ENCODE measurements around the gene CTIF.

CTIF gene

GRCh38 chr18:48616484-48617255 is 77.8 kb downstream of the CTIF start:
- no peak overlapping the region for H3K27ac ChIP-seq
- TF ChIP-seq ZFX (IDR thresholded peaks at IDR 0.05; ENCODE audit: borderline replicate concordance): no peak
- TF ChIP-seq CTCF (IDR thresholded peaks at IDR 0.05): no peak

DNA sequence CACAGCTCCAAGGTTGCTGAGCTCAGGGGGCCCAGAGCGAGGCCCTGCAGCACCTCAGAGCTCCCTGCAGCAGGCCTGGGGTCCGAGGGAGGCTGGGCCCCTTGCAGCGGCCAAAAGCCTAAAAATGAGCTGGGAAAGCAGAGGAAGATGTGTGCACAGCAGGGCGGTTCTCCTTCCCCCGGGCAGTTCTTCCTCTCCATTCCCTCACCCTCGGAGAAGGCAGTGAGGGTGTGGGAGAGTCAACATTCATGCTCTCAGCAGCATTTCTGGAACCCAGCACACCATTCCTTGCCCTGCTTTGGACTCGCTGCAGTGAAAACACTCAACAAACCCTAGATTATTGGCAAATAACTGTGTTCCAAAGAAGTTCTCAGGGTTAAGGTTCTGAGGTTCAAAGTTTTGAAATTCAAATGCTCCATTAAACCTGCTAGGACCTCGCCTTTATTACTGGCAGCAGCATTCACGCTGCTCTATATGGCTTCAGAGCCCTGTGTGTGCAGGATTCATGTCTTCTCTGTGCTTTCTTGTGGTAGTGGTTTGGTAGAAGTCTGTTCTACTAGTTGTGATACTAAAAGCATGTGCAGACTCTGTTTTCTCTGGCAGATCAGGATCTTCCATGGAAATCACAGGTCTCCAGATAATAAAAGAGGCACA is 79.1 kb downstream of the CTIF start:
- no peak overlapping the region for H3K27ac ChIP-seq
- TF ChIP-seq ZFX (IDR thresholded peaks at IDR 0.05; ENCODE audit: borderline replicate concordance): no peak
- no peak for TF ChIP-seq CTCF (IDR thresholded peaks at IDR 0.05)

DNA sequence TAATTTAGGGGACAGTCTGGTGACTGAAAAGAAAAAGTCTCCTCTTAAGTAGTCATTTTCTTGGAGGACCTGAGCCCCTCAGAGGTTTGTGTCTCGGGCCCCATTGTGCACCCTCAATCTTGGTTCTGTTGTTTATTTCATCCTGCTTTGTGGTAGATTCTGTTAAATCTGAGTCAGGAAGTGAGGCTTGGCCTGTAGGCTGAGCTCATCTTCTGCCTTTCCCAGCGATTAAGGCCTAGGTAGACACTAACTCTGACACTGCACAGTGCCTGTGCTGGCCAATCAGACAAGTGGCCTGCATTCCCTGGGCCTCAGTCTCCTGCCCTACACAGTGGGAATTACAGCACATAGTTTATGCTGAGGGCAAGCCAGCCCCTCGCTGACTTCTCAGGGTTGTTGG is 80.2 kb downstream of the CTIF start:
- no peak overlapping the region for H3K27ac ChIP-seq
- TF ChIP-seq CTCF (IDR thresholded peaks at IDR 0.05): no peak

- TF ChIP-seq ZFX (IDR thresholded peaks at IDR 0.05; ENCODE audit: borderline replicate concordance): no peak
- TF ChIP-seq CTCF (IDR thresholded peaks at IDR 0.05): no peak
- no peak overlapping the region for H3K27ac ChIP-seq
Observed at GRCh38 chr18:48619501-48619900, 80.7 kb downstream of the CTIF start.

DNA sequence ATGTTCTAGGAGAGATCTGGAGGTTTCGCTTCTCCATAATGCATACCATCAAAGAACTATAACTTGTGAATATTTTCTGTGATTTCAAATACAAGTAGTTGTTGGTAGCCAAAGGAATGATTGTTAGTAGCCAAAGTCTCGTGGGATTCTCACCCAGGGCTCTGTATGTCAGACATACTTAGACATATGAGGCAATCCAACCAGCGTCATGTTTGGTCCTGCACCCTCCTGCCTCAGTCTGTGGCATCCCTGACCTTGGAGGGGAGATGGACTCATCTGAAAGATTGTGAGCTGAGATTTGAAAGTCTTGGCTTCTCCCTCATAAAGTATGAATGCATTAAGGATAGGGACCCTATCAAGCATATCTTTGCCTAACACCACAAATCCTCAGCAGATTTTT is 81.2 kb downstream of the CTIF start:
- no peak overlapping the region for H3K27ac ChIP-seq
- TF ChIP-seq ZFX (IDR thresholded peaks at IDR 0.05; ENCODE audit: borderline replicate concordance): no peak
- no peak for TF ChIP-seq CTCF (IDR thresholded peaks at IDR 0.05)

GRCh38 chr18:48621240-48621639 is 82.4 kb downstream of the CTIF start:
- no peak overlapping the region for H3K27ac ChIP-seq
- TF ChIP-seq CTCF (IDR thresholded peaks at IDR 0.05): no peak

GRCh38 chr18:48621815-48622555 is 83.2 kb downstream of the CTIF start:
- TF ChIP-seq ZFX (IDR thresholded peaks at IDR 0.05; ENCODE audit: borderline replicate concordance) (no peak), CTCF (IDR thresholded peaks at IDR 0.05) (no peak)
- H3K27ac ChIP-seq: no peak overlapping the region

Measured in 22Rv1 (cell line).